Heart left ventricle (tissue), 16 donors: ENCODE data around the gene TCERG1. TPM values are rescaled to one million over a fixed set of nuclear protein-coding genes. Genes with fewer than 3 reads are reported as not detected.

Experiments used
- ATAC-seq, 4 donors: fragments of 200-7000 bp; cut with Tn5 transposase; one replicate each; pipeline ENCODE4 v1.9.1; 2020 to 2022; ENCODE audit warnings: moderate library complexity in 4 of 4, mild to moderate bottlenecking in 3 of 4, moderate number of reproducible peaks in 1 of 4
- DNase-seq, 5 donors: peaks; one replicate each; pipeline ENCODE4 v3.0.0-alpha.2; 2020
- H3K27ac ChIP-seq, 12 donors: fragments of 200-600 bp; sonication (generic) in 4 of 12; one replicate each; pipeline versions ENCODE4 v1.5.0 to v1.8.0; 2016 to 2022; ENCODE audit warnings: mild to moderate bottlenecking in 2 of 12
- H3K27me3 ChIP-seq, 9 donors: fragments of 200-600 bp; sonication (generic) in 2 of 9; one replicate each; pipeline versions ENCODE4 v1.5.1 to v1.8.0; 2016 to 2022; ENCODE audit warnings: mild to moderate bottlenecking in 3 of 9
- H3K36me3 ChIP-seq, 9 donors: fragments of 200-600 bp; sonication (generic) in 2 of 9; one replicate each; pipeline versions ENCODE4 v1.5.0 to v1.8.0; 2018 to 2022; ENCODE audit warnings: mild to moderate bottlenecking in 2 of 9
- H3K4me1 ChIP-seq, 12 donors: fragments of 200-600 bp; sonication (generic) in 4 of 12; one replicate each; pipeline versions ENCODE4 v1.5.0 to v1.8.0; 2016 to 2022; ENCODE audit warnings: mild to moderate bottlenecking in 3 of 12
- H3K4me3 ChIP-seq, 12 donors: fragments of 200-600 bp; sonication (generic) in 4 of 12; one replicate each; pipeline versions ENCODE4 v1.5.0 to v1.8.0; 2017 to 2022; ENCODE audit warnings: mild to moderate bottlenecking in 9 of 12, moderate library complexity in 4 of 12
- H3K9me3 ChIP-seq, 12 donors: fragments of 200-600 bp; sonication (generic) in 4 of 12; one replicate each; pipeline versions ENCODE4 v1.5.0 to v1.8.0; 2016 to 2022; ENCODE audit warnings: mild to moderate bottlenecking in 1 of 12
- POLR2A ChIP-seq, 2 donors: fragments of 450-650 bp; IDR thresholded peaks; one replicate each; pipeline ENCODE4 v1.6.1; 2017; ENCODE audit warnings: antibody characterized with exemption in 2 of 2, mild to moderate bottlenecking in 2 of 2, moderate library complexity in 2 of 2
- WGBS, 4 donors: extraction: QIAGEN DNeasy Blood & Tissue Kit in 2 of 4; methylation state at CpG; one replicate each; pipeline versions ENCODE4 v1.1.5 to v1.1.7; 2013 to 2018; 5-methylcytosine and 5-hydroxymethylcytosine counted together
- intact Hi-C, 10 donors: fragments of 100-400 bp; cut with DNase I; formaldehyde crosslinking; loops; one replicate each; pipeline versions ENCODE4 v1.11.1 to v1.14.2; 2022
- polyA plus RNA-seq, 2 donors: library from polyadenylated mRNA; stranded (reverse); fragments of 200-250 nt; gene quantifications; one replicate each; pipeline ENCODE4 v1.2.3, GENCODE V29; 2013
- total RNA-seq, 9 donors: library from RNA; depleted of rRNA in 2 of 9; stranded (reverse); fragments of >200 nt in 2 of 9; fragmentation: NEBNext Ultra II Directional in 3 of 9; extraction: Animal tissue kit (Norgen Biotek cat#: 25700) in 3 of 9; gene quantifications; one replicate each; pipeline versions ENCODE4 v1.1.0 to v1.2.4, GENCODE V29; 2016 to 2023
- TF ChIP-seq, protein P1 (sequence below), 12 donors: fragments of 200-600 bp; sonication (generic) in 4 of 12; IDR thresholded peaks; one replicate each; pipeline versions ENCODE4 v1.5.0 to v1.8.0; 2018 to 2022; ENCODE audit warnings: antibody characterized with exemption in 12 of 12, mild to moderate bottlenecking in 5 of 12
- donor health status: ischemic (EF 13 %, LVEDD 7.1; RV severe dilation, severe dysfunction).
- donor health status: healthy with polysubstance abuse.
- donor health status: DM: no; HTN: yes; CAD: no.
- donor health status: DM: no; HTN: no; CAD: no.
- donor health status: ischemic (EF 25% LVEDD 6.9; RV normal size, moderate dysfunction).
- donor health status: ischemic (EF 25% LVEDD 5.7; RV mildly dilated, moderate dysfunction).
- donor health status: healthy.
- donor health status: DM: yes; HTN: yes; CAD: no.
- donor health status: ischemic (EF 35%, LVEDD 5.7; RV mildly dilated, moderate dysfunction).
- donor health status: nonischemic (EF 11% LVEDD 7.7; RV severe dilation, severe dysfunction).
- donor health status: DM: yes; HTN: yes; CAD: no.
- donor health status: PGD.
- donor health status: ischemic (EF 29% LVEDD 5.4; RV normal size, mild dysfunction).
- donor health status: nonischemic (EF 23%, LVEDD 6.1; RV moderate dilation, normal function).

TCERG1 gene
- total and polyA plus RNA-seq, 11 donors = 13.8 to 28.7 (median 21.6) TPM

- intact Hi-C loops = no loop called here
- Histone ChIP-seq H3K36me3 (peaks cover 0 to 70% (median 40%) of the 10 kb centered on the region in 9 donors), H3K4me1 (no peaks in the 10 kb centered on the region), H3K27ac (no peak overlapping the region), H3K4me3 (no peak overlapping the region), H3K9me3 (no peaks in the 10 kb centered on the region), H3K27me3 (no peaks in the 10 kb centered on the region)
- DNase-seq (no peak), ATAC-seq (no peak)
- TF ChIP-seq POLR2A (IDR thresholded peaks at IDR 0.05) = no peak
- TF ChIP-seq, protein P1, sequence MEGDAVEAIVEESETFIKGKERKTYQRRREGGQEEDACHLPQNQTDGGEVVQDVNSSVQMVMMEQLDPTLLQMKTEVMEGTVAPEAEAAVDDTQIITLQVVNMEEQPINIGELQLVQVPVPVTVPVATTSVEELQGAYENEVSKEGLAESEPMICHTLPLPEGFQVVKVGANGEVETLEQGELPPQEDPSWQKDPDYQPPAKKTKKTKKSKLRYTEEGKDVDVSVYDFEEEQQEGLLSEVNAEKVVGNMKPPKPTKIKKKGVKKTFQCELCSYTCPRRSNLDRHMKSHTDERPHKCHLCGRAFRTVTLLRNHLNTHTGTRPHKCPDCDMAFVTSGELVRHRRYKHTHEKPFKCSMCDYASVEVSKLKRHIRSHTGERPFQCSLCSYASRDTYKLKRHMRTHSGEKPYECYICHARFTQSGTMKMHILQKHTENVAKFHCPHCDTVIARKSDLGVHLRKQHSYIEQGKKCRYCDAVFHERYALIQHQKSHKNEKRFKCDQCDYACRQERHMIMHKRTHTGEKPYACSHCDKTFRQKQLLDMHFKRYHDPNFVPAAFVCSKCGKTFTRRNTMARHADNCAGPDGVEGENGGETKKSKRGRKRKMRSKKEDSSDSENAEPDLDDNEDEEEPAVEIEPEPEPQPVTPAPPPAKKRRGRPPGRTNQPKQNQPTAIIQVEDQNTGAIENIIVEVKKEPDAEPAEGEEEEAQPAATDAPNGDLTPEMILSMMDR (IDR thresholded peaks at IDR 0.05) = no peak
- WGBS, 4 donors = 97 to 99% (median 98%) methylated on average over 4 of the region's 4 CpGs
Measured at GRCh38 chr5:146499680-146500079, 52.5 kb downstream of the TCERG1 start.

DNA sequence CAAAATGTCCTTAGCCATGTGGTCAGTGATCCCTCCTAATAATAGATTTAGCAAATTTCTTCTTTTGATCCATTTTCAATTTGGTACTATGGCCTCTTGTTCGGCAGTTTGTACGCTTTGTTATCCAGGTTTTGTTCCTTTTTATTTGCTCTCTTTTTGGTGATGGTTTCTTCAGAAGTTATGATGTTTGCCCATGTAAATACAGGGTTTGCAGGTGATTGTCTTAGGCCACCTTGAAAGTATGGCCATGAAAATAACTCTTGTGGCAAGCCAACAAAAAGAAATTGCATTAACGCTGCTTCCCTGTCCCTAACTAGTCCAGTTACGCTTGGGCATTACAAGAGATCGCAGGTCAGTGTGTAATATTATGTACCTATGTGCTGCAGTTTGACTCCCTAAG, 60.3 kb downstream of the TCERG1 start:
- intact Hi-C loops = no loop called here
- TF ChIP-seq, protein P1 (IDR thresholded peaks at IDR 0.05) = no peak
- no peak for TF ChIP-seq POLR2A (IDR thresholded peaks at IDR 0.05)
- H3K4me3 ChIP-seq = no peak overlapping the region
- H3K36me3 ChIP-seq = peaks cover 0 to 98% (median 94%) of the 10 kb centered on the region in 9 donors
- ATAC-seq (no peak), DNase-seq (no peak)
- 97 to 98% (median 97%) methylated on average over 5 of the region's 5 CpGs for WGBS, 4 donors
- no peaks in the 10 kb centered on the region for H3K4me1 ChIP-seq
- H3K27me3 ChIP-seq = no peaks in the 10 kb centered on the region
- no peaks in the 10 kb centered on the region for H3K9me3 ChIP-seq
- no peak overlapping the region for H3K27ac ChIP-seq

DNA sequence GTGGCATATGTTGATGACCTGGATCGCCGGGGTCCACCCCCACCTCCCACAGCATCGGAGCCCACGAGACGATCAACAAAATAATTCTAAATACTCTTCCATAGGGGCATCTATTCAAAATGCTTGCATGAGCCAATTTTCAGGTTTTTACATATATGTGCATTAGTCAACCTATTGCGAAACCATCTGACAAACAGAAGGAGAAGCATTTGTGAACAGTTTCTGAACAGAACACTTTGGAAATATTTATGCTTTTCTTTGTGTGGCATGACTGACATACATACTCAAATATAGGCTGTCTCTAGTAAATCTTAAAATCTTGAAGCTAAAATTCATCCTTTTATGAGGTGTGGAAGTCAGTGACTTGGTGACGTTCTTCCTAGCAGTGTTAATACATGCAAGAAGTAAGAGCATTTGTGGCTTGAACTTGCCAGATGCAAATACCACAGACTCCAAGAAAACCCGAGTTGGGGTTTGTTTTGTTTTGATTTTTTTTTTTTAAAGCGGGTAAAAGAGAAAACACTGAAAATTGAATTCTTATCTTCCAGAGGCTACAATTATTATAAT, 63.5 kb downstream of the TCERG1 start:
- WGBS, 4 donors = 92 to 94% (median 93%) methylated on average over 9 of the region's 9 CpGs
- intact Hi-C loops = no loop called here
- H3K36me3 ChIP-seq = peaks cover 0 to 78% (median 69%) of the 10 kb centered on the region in 9 donors

DNA sequence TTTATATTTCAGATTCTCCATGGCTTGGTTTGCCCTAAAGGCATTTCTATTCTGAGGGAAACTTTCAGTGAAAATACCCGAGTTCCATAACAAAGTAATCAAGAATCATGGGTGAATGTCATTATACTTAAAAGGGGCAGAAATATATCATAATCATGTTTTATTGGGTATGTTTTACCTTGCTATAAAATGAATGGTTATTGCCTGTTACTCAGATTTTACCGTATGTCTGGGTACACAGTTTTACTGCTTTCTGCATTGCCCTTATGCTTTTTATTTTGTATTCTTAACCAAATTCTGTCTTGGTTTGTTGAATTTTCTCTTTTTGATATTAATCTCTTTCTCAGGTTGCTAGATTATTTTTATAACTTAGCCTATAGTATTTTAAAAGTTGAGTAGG, 66.3 kb downstream of the TCERG1 start:
- Histone ChIP-seq H3K27ac (no peak overlapping the region), H3K4me1 (no peaks in the 10 kb centered on the region), H3K9me3 (no peaks in the 10 kb centered on the region), H3K27me3 (peaks cover 0 to 6% (median 0%) of the 10 kb centered on the region in 9 donors), H3K4me3 (no peak overlapping the region), H3K36me3 (peaks cover 0 to 50% (median 41%) of the 10 kb centered on the region in 9 donors)
- TF ChIP-seq POLR2A (IDR thresholded peaks at IDR 0.05) = no peak
- TF ChIP-seq, protein P1 (IDR thresholded peaks at IDR 0.05) = no peak
- ATAC-seq (no peak), DNase-seq (no peak)
- intact Hi-C loops = no loop called here
- 90 to 96% (median 92%) methylated on average over 2 of the region's 2 CpGs for WGBS, 4 donors

More for the DNA sequence above, 63.5 kb downstream of the TCERG1 start:
- H3K4me3 ChIP-seq = no peak overlapping the region
- H3K9me3 ChIP-seq = no peaks in the 10 kb centered on the region
- DNase-seq = no peak
- TF ChIP-seq POLR2A (IDR thresholded peaks at IDR 0.05) = no peak
- TF ChIP-seq, protein P1 (IDR thresholded peaks at IDR 0.05) = no peak
- no peak for ATAC-seq
- no peaks in the 10 kb centered on the region for H3K4me1 ChIP-seq
- no peaks in the 10 kb centered on the region for H3K27me3 ChIP-seq
- no peak overlapping the region for H3K27ac ChIP-seq
